ENCODE measurements around the gene OPCML.

GRCh38 chr11:133311230-133311629 lies 221.1 kb downstream of the OPCML start:
- TF ChIP-seq EZH2 (conservative IDR thresholded peaks at IDR 0.05; ENCODE audit: low read depth, low read length) (no peak), KLF9 (CRISPR knock-in tag; IDR thresholded peaks at IDR 0.05; ENCODE audit: low read depth) (no peak), NONO (IDR thresholded peaks at IDR 0.05) (no peak), NONO (CRISPR knock-in tag; conservative IDR thresholded peaks at IDR 0.05) (no peak), ZNF253 (CRISPR knock-in tag; IDR thresholded peaks at IDR 0.05; ENCODE audit: borderline replicate concordance) (no peak), PCBP1 (IDR thresholded peaks at IDR 0.05; ENCODE audit: borderline replicate concordance, low read depth, low read length) (no peak), CCAR2 (optimal IDR thresholded peaks at IDR 0.05; ENCODE audit: low read depth, low read length) (no peak), ZNF263 (CRISPR knock-in tag; IDR thresholded peaks at IDR 0.05) (no peak), ZSCAN30 (CRISPR knock-in tag; IDR thresholded peaks at IDR 0.05) (no peak), HNRNPUL1 (IDR thresholded peaks at IDR 0.05; ENCODE audit: low read depth, low read length) (no peak), STAG1 (CRISPR knock-in tag; IDR thresholded peaks at IDR 0.05) (no peak), POLR2G (IDR thresholded peaks at IDR 0.05; ENCODE audit: low read depth, low read length) (no peak), ZNF619 (CRISPR knock-in tag; IDR thresholded peaks at IDR 0.05) (no peak)
- TF ChIP-seq, protein P1, sequence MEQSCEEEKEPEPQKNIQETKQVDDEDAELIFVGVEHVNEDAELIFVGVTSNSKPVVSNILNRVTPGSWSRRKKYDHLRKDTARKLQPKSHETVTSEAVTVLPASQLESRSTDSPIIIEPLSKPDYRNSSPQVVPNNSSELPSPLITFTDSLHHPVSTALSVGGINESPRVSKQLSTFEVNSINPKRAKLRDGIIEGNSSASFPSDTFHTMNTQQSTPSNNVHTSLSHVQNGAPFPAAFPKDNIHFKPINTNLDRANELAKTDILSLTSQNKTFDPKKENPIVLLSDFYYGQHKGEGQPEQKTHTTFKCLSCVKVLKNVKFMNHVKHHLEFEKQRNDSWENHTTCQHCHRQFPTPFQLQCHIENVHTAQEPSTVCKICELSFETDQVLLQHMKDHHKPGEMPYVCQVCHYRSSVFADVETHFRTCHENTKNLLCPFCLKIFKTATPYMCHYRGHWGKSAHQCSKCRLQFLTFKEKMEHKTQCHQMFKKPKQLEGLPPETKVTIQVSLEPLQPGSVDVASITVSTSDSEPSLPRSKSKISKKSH (CRISPR knock-in tag; IDR thresholded peaks at IDR 0.05; ENCODE audit: borderline replicate concordance): no peak
- TF ChIP-seq, protein P2, sequence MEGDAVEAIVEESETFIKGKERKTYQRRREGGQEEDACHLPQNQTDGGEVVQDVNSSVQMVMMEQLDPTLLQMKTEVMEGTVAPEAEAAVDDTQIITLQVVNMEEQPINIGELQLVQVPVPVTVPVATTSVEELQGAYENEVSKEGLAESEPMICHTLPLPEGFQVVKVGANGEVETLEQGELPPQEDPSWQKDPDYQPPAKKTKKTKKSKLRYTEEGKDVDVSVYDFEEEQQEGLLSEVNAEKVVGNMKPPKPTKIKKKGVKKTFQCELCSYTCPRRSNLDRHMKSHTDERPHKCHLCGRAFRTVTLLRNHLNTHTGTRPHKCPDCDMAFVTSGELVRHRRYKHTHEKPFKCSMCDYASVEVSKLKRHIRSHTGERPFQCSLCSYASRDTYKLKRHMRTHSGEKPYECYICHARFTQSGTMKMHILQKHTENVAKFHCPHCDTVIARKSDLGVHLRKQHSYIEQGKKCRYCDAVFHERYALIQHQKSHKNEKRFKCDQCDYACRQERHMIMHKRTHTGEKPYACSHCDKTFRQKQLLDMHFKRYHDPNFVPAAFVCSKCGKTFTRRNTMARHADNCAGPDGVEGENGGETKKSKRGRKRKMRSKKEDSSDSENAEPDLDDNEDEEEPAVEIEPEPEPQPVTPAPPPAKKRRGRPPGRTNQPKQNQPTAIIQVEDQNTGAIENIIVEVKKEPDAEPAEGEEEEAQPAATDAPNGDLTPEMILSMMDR (CRISPR knock-in tag; IDR thresholded peaks at IDR 0.05): no peak

All from HepG2 (cell line).